Inflammatory macrophage treated with lipopolysaccharide for 4 hours (primary cell): ENCODE measurements around the gene ESYT3.

Experiments
- DNase-seq: peaks from one replicate; pipeline ENCODE4 v3.0.0-alpha.2; 2020

The ESYT3 gene, protein sequence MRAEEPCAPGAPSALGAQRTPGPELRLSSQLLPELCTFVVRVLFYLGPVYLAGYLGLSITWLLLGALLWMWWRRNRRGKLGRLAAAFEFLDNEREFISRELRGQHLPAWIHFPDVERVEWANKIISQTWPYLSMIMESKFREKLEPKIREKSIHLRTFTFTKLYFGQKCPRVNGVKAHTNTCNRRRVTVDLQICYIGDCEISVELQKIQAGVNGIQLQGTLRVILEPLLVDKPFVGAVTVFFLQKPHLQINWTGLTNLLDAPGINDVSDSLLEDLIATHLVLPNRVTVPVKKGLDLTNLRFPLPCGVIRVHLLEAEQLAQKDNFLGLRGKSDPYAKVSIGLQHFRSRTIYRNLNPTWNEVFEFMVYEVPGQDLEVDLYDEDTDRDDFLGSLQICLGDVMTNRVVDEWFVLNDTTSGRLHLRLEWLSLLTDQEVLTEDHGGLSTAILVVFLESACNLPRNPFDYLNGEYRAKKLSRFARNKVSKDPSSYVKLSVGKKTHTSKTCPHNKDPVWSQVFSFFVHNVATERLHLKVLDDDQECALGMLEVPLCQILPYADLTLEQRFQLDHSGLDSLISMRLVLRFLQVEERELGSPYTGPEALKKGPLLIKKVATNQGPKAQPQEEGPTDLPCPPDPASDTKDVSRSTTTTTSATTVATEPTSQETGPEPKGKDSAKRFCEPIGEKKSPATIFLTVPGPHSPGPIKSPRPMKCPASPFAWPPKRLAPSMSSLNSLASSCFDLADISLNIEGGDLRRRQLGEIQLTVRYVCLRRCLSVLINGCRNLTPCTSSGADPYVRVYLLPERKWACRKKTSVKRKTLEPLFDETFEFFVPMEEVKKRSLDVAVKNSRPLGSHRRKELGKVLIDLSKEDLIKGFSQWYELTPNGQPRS

DNA sequence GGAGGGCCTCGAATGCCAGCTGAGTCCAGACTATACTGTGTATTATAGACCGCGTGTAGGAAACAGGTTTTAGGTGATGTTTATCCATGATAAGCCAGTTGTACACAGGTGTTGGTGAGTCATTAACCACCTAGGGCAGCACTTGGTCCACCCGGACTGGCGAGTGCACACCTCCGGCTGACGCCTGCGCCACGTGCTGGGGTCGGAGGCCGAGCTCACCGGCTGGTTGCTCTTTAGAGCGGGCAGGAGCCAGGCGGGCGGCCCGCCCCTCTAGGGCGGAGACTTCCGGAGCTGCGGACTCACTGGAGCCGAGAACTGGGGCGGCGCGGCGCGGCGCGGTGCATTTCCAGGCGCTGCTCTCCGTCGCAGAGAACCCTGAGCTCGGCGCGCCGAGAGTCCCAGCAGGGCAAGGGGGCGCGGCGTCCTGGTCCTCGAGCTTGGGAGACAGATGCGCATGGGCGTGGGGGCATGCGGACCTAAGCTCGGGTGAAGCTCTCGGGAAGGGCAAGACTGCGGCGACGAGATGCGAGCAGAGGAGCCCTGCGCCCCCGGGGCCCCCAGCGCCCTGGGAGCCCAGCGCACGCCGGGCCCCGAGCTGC is at the start of gene ESYT3:
Gene ESYT3, plus strand, starts transcription at position 341 of the 599 bp plus-strand sequence. Its CDS starts 183 bp downstream, at position 524.
- peak; percentile 58 for DNase-seq

DNA sequence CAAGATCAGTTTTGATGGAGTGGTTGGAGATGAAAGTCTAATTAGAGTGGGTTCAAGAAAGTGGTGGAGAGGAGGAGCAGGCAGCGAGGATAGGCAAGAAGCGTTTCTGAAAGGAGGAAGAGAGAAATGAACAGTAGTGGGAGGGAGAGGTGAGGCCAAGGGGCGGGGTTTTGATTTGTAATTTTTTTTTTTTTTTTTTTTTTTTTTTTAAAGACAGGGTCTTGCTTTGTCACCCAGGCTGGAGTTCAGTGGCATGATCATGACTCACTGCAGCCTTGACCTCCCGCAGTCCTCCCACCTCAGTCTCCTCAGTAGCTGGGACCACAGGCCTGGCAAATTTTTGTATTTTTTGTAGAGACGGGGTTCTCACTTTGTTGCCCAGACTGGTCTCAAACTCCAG is 49.4 kb upstream of the ESYT3 start:
- peak; percentile 69 for DNase-seq

DNA sequence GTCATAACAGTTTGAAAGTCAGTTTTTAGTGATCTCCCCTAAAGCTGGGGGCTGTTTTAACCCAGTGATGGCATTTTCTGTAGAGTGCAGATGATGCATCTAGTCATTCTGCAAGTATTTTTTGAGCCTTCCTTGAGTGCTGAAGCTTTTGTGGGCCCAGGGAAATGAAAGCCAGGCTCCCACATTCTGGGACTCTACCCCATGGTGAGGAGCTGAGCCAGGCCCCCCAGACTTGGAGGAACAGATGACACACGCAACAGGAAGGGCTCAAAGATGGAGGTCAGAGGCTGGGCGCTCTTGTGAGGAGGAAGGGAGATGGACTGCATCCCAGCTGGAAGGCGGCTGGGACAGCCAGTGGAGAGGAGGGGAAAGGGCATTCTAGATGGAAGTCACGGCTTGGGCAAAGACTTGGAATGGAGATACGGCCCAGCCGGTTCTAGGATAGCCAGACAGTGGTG is 45.2 kb upstream of the ESYT3 start:
- DNase-seq, result no peak

DNA sequence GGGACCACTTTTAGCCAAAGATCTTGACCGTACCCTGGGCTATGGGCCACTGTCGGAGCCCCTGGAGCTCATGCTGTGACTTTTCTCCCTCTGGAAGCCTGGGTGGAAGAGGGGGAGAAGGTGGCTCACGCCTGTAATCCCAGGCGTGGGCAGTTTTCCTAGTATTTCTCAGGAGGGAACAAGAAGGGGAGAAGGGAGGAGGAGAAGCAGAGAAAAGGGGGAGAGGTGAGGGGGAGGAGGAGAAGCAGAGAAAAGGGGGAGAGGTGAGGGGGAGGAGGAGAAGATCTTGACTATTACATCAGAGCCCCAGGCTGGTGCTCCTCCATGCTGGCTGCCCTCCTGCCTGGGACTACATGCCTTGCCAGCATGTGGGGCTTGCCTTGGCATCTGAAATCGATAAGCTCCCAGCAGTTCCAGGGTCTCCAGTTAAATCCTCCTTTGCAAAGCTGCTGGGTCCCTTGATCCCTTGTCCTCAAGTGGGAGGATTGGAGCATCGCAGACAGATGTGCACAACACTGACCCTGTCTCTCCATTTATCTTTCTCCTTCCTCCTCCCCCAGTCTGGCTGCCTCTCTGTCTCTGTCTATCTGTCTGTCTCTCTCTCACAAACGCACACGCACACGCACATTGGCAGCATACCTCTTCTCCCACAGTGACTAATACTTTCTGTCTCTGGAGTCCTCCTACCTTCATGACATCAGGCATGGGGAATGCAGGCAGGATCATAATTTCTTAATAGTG is 44.4 kb upstream of the ESYT3 start:
- DNase-seq, result no peak

DNA sequence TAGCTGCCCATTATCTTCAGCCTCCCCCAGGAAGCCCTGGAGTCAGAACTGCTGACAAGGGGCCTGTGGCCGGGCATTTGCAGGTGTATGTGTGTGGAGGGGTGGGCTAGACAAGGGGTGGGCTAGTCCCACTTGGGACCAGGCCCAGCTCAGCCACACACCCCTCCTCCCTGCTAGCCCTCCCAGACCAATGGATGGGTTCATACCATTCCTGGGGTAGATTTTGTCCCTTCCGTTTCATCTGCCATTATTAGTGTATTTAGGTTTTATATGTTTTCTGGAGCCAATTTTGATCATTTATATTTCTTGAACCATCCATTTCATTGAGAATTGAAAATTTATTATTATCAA is 43.9 kb upstream of the ESYT3 start:
- DNase-seq, result no peak

DNA sequence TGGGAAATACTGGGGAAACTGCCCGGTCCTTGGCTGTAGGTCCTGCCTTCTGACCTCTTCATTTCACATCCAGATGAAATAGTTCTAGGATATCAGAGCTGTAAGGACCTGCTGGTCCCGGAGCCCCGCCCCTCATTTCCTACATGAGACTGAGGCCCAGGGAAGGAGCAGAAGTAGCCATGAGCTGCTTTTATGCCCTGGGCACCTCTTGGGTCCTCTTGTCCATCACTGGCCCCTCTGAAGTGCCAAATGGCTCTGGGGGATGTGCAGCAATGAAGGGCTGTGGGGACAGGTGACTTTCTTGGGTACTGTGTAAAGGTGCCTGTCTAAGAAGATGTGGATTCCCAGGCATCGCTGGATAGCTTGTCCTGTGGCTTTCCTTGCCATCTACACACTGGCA is 40.3 kb upstream of the ESYT3 start:
- no peak for DNase-seq

DNA sequence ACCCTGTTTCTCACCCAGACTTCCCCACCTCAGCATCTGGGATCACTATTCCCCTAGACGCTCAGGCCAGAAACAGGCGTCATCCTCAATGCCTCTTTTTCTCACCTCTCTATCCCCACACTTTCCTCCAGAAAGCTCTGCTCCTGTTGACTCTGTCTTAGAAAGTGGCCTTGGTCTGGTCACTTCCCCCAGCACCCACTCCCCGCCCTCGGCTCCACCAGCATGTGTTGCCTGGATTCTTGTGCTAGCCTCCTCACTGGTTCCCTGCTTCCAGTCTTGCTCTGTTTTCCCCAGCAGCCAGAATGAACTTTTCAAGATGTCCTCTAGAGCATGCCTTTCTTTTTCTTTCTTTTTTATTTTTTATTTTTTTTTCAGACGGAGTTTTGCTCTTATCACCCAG is 39.7 kb upstream of the ESYT3 start:
- no peak for DNase-seq

DNA sequence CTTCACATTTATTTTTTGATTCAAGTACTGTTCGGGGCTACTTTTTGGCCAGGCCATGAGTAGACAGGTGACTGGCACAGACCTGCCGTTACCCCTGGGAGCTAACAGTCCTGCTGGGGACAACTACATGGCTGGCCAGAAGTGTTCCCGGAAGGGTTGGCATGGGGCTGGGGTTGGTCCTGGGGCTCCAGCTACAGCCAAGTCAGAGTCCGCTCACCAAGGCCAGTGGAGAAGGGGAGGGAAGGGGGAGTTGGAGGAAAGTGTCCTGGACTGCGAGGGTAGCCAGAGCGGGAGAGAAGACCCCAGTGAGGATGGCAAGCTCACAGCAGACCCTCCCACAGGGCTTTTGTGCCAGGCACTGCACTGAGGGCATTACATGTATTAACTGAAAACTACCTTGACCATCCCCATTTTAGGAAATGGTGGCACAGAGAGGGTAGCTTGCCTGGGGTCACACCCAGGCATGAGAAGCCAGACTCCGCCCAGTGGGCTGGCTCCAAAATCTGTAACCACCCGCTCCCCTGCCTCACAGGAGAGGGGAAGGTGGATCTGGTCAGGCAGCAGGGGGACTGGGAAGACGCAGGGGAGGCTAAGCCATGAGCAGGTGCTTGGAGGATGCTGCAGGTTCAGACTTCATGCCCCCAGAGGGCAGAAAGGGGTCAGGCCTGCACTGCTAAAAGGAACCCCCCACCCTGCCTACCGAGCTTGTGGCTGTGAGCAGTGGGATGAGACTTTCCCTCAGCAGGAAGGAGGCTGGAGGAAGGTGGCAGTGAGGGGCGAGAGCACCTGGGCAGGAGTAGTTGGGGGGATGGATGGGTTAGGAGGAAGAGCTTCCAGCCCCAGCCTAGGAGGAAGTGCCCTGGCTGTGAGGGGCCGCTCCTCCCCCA is 38.3 kb upstream of the ESYT3 start:
- DNase-seq, result no peak

DNA sequence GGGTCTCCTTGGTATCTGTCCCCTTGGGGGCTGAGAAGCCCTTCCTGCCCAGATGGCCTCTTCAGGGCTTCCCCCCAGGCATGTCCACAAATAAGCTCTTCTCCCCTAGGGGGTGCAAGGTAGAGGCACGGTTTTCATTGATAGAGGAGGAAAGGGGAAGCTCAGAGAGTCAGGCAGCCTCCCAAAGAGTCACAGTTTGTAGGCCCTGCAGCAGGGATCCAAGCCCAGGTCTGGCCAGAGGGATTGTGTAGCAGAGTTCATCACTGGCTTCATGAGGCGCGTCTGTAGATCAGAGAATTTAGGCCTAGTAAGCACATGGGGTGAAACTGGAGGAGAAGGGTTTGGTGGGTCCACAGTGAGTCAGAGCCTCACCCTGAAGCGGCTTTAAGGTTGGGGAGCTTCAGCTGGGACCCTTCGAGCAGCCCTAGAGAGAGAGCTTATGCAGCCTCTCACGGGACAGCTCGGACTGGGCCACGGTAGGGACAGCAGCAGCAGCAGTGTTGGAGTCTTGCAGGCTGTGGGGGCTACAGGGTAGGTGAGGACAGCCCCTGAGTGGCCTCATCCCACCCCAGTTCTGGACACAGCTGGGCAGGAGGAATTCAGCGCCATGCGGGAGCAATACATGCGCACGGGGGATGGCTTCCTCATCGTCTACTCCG is 37.5 kb upstream of the ESYT3 start:
- DNase-seq, result no peak

DNA sequence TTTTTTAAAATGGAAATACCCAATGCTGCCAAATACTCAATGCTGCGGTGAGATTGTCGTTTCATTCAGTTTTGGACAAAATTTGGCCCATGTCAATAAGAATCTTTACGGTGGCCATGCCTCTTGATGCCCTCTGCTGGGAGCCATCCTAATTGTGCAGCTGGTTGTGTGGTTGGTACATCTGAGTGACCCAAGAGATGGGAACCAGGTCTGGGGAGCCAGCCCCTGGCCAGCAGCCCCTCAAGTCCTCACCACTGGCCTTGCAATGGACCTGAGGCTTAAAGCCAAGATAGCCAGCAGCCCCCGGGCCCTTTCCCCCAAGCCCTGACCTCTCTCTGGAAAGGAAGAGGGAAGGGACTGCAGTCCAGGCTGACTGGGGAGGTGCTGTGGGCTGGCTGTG is 36.4 kb upstream of the ESYT3 start:
- peak; percentile 19 for DNase-seq

DNA sequence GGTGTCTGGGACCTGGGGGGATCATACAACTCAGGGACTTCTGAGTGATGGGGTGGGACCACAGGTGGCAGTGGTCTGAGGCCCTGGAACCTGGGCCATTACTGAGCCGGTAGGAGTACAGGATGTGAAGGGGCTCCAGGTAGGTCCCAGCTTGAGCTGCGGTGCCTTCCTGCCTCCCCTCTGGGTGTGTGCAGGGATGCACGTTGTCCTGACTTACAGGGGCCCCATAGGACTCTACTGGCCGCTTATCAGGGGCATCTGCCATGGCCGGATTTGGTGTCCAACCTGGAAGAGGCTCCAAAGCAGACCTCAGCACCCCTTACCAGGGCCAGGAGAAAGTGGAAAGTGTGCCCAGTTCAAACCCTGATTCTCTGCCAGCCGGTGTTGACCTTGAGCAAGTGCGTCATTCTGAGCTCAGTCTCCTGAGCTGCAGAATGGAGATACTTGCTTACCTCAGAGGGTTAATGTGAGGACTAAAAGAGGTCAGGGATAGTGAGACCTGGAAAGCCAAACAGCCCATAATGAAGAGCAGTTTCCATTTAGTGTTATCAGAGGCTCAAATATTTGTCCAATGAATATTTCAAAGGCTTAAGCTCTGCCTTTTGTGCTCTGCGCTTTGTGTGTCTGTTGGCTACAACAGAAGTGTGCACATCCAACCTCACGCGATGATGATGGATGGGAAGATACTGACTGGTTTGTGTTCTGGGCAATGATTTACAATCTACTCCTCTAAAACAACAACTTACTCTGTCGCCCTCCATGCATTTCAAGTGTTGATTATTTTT is 35.4 kb upstream of the ESYT3 start:
- DNase-seq, result no peak

DNA sequence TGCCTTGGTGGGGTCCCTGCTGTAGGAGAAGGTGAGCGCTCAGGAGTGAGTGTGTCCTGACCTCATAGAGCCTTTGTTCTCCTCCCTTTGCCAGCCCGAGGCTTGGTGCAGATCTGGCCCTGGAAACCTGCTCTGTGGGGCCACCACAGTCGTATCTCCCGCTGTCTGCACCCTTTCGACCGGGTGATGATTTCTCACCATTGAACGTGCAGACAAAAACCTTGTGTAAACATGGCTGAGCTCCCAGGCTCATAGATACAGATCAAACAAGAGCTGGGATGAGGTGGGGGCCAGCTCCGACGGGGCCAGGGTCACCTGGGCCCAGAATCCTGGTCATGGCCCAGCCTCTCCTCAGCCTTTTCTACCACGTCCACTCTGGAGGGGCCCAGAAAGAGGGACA is 34.6 kb upstream of the ESYT3 start:
- DNase-seq, result no peak

DNA sequence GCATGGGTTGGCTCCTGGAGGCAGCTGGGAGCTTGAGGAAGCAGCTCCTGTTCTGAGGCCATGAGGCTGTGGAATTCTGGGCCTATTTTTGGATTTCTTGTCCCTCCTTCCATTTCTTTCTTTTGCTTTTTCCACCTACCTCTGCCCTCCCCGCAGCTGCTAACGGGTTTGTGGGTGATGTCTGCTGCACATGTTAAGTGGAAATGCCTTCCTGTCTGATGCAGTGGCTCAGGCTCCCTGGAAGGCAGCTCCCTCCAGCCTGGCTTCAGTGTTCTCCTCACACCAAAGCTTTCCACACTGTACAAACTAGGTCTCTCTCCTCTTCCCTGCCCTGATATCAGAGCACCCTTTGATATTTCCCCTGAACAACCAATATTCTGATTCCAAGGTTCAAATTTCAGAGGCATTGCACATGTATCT is 33.8 kb upstream of the ESYT3 start:
- DNase-seq, result no peak

DNA sequence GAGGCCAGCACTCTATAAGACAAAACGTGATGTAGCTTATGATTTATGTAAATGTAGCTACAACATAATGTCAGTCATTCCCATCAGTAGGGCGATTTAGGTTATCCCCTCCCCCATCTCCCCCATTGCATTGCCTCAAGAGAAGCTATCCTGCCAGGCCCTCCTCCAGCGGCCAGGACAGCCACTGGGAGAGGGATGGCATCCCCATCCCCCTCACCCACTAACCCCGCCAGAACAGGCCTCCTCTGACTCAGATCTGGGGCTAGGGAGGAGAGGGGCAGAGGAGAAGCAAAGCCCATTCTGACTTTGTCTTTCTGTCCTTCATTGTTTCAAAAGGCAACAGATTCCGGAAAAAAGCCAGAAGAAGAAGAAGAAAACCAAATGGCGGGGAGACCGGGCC is 32.6 kb upstream of the ESYT3 start:
- DNase-seq, result no peak

DNA sequence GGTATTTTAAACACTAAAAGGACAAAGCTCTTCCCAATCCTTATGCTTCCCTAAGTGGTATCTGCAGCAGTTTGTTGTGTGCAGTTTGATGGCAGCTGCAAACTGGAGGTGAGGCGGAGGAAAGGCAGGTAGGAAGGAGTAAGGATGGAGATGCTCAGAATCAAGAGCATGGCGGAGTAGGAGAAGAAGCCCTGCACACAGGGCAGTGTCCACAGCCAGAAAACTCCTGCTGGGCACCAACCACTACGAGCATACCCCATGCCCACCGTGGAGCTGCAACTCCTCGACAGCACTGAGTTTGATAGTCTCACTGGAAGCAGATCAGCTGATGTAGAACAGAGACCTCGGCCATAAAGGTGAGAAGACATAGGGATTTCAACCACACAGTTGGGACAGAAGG is 30.3 kb upstream of the ESYT3 start:
- no peak for DNase-seq

DNA sequence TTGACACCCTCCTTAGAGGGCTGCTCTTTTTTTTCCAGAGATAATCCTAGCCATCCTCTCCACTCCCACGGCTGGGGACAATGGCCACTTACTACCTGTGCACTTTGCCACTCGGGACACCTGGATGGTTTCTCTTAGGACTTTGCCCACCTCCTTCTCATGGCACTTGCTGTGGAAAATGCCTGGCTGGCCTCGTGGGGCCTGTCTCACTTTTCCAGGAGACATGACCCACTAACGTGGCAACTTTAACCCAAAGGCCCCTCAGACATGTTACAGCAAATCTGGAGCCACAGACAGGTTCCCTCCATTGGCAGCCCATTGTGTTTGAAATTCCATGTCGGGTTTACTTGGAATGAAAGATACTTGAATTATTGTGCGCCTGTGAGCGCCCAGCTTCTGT is 29.4 kb upstream of the ESYT3 start:
- no peak for DNase-seq

DNA sequence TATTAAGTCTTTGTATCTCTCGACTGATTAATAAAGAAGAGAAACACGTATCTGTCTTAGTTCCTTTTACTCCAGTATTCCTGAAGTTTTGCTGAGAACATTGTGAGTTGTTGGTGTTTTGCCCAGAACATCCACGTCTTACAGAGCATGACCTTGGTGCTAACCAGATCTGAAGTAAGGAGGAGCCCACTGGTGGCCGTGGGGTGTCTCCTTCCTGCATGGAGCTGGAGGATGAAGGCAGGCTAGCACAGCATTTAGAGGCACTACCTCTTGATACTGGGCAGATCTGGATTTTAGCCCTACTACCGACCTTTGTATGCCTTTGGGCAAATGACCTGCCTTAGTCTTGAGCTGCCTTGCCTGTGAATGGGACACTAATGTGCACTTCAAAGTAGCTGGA is 28.9 kb upstream of the ESYT3 start:
- no peak for DNase-seq

DNA sequence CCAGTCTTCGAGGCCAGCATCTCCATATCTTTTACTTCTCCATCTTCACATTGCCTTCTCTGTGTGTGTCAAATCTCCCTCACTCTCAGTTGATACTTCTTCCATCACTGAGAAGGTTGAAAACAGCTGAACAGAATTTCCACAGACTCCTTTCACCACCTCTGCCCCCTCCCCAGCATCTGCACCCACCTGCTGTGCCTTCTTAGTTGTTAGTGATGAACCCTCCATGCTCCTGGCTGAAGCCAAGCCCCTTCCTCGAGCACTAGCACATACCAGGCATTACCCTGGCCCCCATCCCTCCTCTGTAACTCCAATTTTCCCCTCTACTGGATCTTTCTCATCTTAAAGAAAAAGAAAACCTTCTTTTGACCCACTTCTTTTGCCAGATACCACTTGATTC is 27.8 kb upstream of the ESYT3 start:
- DNase-seq, result no peak

DNA sequence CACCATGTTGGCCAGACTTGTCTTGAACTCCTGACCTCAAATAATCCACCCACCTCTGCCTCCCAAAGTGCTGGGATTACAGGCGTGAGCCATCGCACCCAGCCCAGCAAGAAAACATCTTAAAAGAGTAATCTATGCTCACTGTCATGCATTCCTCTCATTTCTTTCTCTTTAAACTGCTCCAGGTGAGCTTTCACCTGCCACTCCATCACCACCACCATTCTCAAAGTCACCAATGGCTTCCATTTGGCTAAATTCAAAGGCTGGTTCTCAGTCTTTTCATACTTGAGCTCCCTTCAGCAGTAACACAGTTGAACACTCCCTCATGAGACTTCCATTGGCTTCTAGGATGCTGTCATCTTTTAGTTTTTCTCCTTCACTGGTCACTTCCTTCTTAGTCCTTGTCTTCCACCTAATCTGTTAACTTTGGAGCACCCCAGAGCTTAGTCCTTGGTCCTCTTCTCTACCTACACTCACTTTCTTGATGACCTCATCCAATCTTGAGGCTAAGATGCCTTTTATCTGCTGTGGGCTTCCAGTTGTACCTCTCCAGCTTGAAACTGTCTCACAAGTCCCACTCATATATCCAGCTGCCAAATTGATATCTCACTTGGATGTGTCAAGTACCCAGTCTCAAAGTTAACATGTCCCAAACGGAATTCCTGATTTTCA is 27.0 kb upstream of the ESYT3 start:
- DNase-seq, result no peak
